ENCODE measurements around the gene RUNX3. TPM values are rescaled to one million over a fixed set of nuclear protein-coding genes. Genes with fewer than 3 reads are reported as not detected.

RUNX3 gene
- total and polyA plus RNA-seq, 2 of the 8 experiments (the other 6 are each of a cell fraction or from before 2014, with no cell fraction given), result 0.62 to 0.82 TPM

DNA sequence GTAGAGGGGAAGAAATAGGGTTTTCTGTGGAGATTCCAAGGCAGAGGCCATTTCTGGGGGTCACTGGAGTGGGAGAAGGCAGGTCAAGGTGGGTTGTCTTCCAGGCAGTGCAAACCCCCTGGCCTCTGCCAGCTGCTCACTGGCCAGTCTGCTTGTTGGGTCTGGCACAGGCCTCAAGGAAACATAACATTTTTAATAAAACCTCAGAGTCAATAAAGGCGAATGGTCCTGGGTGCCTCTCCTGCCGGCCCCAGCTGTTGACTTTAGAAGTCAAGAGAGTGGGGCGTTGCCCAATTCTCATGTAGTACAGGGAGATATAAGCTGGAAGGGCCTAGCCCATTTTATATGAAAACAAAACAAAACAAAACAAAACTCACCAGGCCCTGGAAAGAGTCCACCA lies 36.6 kb downstream of the RUNX3 start:
- Histone ChIP-seq H4K8ac (ENCODE audit: extremely low read depth, insufficient read depth, low read length) (no peak overlapping the region), H3K27me3 (replicated peaks in 1 of 4; ENCODE audit: control insufficient read depth in 3 of 4, extremely low read depth in 1 of 4, insufficient read depth in 3 of 4, low read length in 3 of 4) (no peaks in the 10 kb centered on the region), H3K56ac (replicated peaks; ENCODE audit: insufficient read length, low read depth, low read length) (no peak overlapping the region), H4K5ac (ENCODE audit: insufficient read length, low read depth, low read length) (no peak overlapping the region), H3K79me1 (ENCODE audit: low read depth, low read length) (no peaks in the 10 kb centered on the region), H3K14ac (ENCODE audit: insufficient read length) (no peak overlapping the region), H2BK12ac (ENCODE audit: low read depth, low read length) (no peak overlapping the region), H3K23ac (ENCODE audit: insufficient read length) (no peak overlapping the region), H2BK20ac (ENCODE audit: low read length) (no peak overlapping the region), H3K4me2 (ENCODE audit: insufficient read depth in 1 of 2, low read depth in 2 of 2, low read length in 2 of 2) (no peak overlapping the region), H3K4me3 (ENCODE audit: extremely low read depth in 1 of 4, insufficient read depth in 2 of 4, low read depth in 3 of 4, low read length in 4 of 4) (no peak overlapping the region), H2AFZ (ENCODE audit: low read length) (no peak overlapping the region), H3K9ac (replicated peaks in 1 of 4; ENCODE audit: extremely low read depth in 1 of 4, low read depth in 3 of 4, low read length in 3 of 4) (no peak overlapping the region), H3K9me3 (ENCODE audit: insufficient read depth in 2 of 2, low read depth in 1 of 2, low read length in 1 of 2) (peaks cover 13 to 24% of the 10 kb centered on the region in 2 experiments), H3K18ac (ENCODE audit: extremely low read depth, low read length) (no peak overlapping the region), H3K23me2 (ENCODE audit: low read depth, low read length) (no peaks in the 10 kb centered on the region), H2AK5ac (ENCODE audit: low read depth, low read length) (no peak overlapping the region), H3K27ac (ENCODE audit: low read depth, low read length) (no peak overlapping the region), H2BK15ac (ENCODE audit: low read length) (no peak overlapping the region), H3K79me2 (ENCODE audit: control insufficient read depth in 1 of 2, insufficient read depth in 2 of 2, low read length in 2 of 2) (no peaks in the 10 kb centered on the region), H3K36me3 (ENCODE audit: control insufficient read depth in 2 of 4, insufficient read depth in 4 of 4, low read length in 3 of 4) (no peaks in the 10 kb centered on the region), H3K4me1 (replicated peaks in 1 of 4; ENCODE audit: control insufficient read depth in 3 of 4, insufficient read depth in 4 of 4, low read length in 3 of 4) (no peaks in the 10 kb centered on the region), H2BK120ac (replicated peaks; ENCODE audit: low read depth, low read length) (no peak overlapping the region), H4K91ac (replicated peaks; ENCODE audit: insufficient read length, low read length) (no peak overlapping the region), H3K4ac (replicated peaks; ENCODE audit: insufficient read length, low read depth, low read length) (no peak overlapping the region), H2BK5ac (ENCODE audit: low read depth, low read length) (no peak overlapping the region), H4K20me1 (replicated peaks in 1 of 2; ENCODE audit: control insufficient read depth in 1 of 2, insufficient read depth in 2 of 2, low read length in 2 of 2) (no peaks in the 10 kb centered on the region)
- ChIA-PET CTCF (ENCODE audit: partially characterized antibody) (interaction anchor here (0.7 kb wide), 1 partner anchor 46 kb away, joined by 3 read pairs; no protein-coding TSS in a partner anchor), POLR2A (ENCODE audit: partially characterized antibody) (no interaction called here)
- DNase-seq (ENCODE audit: low read depth in 1 of 2, low spot score in 2 of 2) (peak in 1 of 2 experiments; percentile 13), FAIRE-seq (no peak)
- 96% methylated on average over 3 of the region's 3 CpGs; no CpG with 5 or more reads in 1 of the 2 experiments for WGBS, 2 experiments (ENCODE audit: extremely low coverage in 1 of 2, insufficient coverage in 1 of 2, insufficient read length in 1 of 2, insufficient replicate concordance in 2 of 2, low coverage in 1 of 2, low lambda C conversion rate in 2 of 2, missing lambda C conversion rate in 1 of 2)
- TF ChIP-seq GABPA (IDR thresholded peaks at IDR 0.05; ENCODE audit: borderline replicate concordance, insufficient read depth, low read length), result no peak
- TF ChIP-seq EGR1 (IDR thresholded peaks at IDR 0.05; ENCODE audit: borderline replicate concordance, low read depth, low read length), result no peak
- no peak for TF ChIP-seq SIX5 (IDR thresholded peaks at IDR 0.05; ENCODE audit: low read depth, low read length)
- TF ChIP-seq EZH2 (IDR thresholded peaks at IDR 0.05; ENCODE audit: low read depth, low read length, severe bottlenecking), result no peak
- TF ChIP-seq CBX8 (IDR thresholded peaks at IDR 0.05; ENCODE audit: borderline replicate concordance, low read depth, low read length), result no peak

All from H1 (cell line).